Measurements from ENCODE around the gene HDGFL2.

HDGFL2 gene

DNA sequence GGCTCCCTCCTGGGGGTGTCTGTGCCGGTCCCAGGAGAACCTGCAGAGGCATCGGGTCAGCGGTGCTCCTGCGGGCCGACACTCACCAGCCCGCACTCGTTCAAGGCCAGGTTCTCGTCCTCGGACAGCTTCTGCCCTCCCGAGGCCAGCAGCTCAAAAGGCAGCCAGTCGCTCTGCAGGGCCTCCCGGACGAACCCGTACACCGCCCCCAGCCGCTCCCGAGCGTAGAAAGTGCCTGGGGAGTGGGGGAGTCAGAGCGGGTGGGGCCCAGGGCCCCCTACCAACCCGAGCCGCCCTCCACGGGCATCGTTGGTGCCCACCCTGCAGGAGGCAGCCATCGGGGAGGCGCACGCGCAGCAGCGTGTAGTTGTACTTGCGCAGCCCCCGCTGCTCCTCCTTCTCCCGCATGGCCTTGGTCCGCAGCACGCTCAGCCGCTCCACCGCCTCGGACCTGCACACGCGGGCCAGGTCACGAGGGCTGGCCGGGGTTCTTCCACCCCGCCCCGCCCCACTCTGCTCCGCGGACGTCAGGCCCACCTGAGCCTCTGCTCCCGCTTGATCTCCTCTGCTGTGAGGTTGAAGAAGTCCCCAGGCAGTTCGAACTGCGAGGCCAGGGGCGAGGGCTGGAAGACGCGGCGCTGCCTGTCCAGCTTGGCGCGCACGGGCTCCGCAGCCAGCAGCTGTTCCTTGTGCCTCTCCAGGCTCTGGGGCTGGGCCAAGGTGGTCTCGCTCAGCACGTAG lies 26.0 kb upstream of the HDGFL2 start:
- no peak for DNase-seq

DNA sequence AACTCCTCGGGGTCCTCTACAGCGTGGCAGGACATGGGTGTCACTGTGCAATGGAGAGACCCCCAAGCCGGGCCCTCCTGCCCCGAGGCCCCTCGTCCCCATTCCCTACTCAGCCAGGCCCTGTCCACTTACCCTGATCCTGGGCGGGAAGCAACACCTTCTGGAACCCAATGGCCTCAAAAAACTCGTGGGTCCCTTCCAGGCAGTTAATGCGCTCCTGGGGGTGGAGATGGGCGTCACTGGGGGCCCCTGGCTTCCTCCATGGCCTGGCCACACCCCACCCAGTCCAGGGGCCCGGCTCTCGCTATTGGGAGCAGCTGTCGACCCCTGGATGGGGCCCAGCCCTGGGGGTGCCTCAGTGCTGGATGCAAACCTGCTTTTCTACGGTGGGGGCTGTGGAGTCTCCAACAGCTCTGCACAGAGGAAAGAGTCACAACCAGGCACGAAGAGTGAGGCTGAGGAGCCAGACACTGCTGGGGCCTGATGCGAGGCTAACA lies 25.3 kb upstream of the HDGFL2 start:
- no peak for DNase-seq

DNA sequence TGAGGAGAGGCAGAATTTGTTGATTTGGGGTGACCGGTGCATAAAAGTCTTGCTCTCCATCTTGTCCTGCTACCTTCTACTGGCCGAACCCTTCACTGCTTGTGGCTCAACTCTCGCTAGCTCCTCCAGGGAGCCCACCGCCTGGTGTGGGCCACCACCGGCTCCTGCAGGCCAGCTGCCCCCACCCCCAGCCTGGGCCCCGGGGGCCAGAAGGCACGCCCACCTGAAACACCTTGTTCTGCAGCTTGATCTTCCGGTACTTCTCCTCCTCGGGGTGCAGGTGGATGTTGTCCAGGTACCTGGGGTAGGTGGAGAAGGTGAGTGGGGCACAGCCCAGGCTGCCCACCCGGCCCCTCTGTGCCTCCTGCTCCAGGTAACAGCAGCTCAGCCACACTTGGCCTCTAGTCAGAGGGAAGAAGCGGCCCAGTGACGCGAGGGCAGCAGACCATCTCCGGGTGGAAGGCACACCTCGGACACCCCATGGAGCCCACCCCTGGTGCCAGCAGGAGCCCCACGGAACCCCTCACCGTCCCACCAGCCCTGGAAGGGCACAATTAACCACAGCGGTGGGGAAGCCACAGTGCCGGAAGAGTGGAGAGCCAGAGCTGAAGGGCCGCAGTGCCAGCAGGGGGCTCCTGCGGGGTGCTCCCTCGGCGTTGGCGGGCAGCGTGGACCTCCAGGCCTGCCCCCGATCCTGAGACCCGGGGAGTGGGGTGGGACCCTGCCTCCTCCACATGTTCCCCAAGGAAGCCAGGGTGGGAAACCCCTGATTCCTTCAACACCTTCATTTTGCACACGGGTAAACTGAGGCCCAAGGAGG lies 24.6 kb upstream of the HDGFL2 start:
- DNase-seq, result no peak

DNA sequence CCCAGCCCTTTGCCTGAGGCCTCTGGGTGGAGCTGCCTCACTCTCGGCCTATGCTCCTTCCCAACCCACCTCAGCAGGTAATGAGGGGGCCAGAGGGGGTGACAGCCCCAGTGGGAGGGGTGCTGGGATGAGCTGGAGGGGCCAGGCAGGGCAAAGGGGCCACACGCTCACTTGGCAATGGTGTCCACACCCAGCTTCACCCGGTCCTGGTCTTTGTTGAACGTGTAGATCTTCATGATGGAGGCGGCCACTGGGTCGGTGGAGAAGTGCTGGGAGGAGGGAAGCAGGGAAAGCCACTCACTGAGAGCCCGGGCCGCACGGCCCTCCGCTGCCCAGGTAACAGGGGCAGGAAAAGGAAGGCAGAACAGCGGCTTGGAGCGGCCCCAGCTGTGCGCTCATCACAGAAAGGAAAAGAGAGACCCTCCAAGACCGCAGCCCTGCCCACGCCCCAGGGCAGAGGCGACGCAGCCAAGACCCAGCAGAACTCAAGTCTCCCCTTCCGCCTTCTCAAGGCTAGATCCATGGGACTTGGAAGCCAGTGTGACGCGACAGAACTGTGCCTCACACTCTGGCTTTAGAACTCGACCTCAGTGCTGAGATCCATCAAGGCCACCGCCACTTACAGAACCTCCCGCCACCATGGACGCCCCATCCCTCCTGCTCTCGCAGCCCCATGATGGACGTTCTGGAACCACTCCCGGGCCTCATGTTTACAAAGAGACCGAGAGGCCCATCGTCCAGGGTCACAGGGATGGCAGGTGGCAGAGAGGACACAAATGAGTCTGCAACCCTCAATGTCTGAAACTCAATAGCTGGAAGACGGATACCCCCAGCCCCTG lies 23.7 kb upstream of the HDGFL2 start:
- DNase-seq, result no peak

DNA sequence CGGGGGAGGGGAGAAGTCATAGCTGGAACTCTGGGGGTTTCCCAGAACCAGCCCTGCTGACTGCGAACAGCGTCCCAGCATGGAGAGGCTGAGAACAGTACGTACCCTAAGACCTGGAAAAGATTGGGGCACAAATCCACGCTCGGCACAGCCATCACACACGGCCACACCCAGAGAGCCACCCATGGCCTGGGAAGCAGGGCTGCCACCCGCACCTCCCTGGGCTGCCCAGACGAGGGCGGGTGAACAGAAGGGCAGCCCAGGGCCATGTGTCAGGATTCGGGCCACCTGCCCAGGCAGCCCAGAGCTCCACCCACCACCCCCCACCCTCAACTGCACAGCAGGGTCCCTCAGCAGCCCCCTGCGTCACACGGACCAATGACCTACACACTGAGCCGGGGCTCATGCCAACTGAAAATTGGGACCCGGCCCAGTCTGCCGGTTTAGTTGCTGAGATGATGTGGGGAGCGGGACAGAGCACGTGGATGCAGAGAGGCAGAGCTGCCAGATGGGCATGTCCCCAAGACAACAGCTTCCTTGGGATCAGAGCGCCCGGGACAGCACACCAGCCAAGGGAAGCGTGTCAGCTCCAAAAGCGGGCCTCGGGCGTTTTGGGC lies 23.0 kb upstream of the HDGFL2 start:
- no peak for DNase-seq

DNA sequence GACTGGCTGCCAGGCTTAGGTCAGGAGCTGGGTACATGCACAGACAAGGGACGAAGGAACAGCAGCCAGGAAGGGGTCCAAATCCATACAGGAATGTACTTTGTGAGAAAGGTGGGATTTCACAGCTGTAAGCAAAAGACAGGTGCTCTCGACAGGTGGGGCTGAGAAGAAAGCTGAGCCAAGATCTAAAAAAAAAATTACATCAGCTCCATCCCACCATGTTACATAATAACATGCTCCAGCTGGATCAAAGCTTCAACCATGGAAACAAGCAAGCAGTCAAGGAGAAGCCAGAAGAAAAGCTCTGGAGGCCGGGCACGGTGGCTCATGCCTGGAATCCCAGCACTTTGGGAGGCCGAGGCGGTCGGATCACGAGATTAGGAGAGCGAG lies 22.5 kb upstream of the HDGFL2 start:
- no peak for DNase-seq

DNA sequence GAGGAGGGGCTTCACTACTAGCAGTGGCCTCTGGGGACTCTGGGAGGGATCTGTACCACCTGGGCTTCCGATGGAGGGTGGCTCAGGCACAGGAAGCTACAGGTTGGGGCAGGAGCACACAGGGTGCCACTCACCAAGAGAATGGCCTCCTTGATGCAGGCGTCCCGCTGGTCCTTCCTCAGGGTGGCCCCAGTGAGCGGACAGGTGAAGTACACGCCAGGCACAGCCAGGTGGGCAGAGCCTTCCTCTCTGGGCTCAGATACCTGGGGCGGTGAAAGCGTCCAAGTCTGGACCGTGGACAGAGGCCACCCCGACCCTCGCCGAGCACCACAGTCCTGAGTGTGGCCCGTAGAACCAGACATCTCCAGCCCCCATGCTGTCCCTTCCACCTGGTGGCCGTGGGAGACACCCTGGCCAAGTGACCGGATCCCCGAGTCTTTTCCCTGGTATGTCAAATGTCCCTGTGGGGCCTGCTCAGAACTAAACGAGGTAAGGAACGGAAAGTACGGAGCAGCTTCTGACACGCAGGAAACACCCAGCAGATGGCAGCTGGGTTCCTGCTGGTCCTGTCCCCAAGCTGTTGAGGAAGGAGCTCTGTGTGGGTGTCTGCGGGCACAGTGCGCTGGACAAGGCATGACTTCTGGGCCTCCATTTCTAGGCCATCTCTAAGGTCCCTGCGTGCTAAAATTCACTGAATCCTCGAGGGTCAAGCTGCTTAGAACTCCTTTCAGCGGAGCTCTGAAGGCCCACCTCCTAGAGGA lies 19.7 kb upstream of the HDGFL2 start:
- no peak for DNase-seq

DNA sequence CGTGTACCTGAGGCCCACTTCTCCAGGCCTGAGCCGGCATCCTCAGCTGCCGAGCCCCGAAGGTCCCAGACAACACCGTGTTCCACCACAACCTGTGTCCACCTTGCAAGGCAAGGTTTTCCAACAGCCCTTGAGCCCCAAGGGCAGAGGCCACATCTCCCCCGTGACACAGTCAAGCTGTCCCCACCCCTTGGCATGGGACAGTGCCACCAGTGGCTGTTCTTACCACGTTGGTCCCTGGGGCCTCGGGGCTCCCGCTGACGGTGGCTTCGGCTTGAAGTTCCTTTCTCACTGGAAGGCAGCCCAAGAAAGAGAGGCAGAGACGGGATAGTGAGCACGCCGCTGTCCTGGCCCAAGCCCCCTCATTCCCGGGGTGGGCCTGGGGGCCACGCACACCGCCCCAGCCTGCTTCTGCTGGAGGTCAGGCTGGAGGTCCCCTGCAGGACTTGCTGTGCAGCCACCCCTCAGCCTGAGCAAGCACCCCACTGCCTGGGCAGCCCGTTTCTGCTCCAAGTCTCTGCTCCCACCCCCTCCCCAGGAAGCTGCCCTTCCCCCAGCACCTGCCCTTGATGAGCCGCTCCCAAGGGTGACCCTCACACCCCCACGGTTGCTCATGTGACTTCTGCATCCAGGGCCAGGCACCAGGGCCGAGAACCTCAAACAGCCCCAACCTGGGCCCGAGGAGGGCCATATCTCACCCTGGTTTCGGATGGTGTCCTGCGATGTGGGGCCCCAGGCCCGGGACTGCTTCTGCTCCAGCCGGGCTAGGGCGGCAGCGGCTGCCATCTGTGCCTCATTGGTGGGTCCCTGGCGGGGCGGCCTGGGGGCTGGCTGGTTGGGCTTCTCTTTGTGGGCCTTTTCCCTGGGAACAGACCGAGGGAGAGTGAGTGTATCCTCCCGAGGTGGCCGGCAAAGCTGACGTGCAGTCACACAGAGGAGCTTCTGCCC lies 18.6 kb upstream of the HDGFL2 start:
- DNase-seq, result no peak

DNA sequence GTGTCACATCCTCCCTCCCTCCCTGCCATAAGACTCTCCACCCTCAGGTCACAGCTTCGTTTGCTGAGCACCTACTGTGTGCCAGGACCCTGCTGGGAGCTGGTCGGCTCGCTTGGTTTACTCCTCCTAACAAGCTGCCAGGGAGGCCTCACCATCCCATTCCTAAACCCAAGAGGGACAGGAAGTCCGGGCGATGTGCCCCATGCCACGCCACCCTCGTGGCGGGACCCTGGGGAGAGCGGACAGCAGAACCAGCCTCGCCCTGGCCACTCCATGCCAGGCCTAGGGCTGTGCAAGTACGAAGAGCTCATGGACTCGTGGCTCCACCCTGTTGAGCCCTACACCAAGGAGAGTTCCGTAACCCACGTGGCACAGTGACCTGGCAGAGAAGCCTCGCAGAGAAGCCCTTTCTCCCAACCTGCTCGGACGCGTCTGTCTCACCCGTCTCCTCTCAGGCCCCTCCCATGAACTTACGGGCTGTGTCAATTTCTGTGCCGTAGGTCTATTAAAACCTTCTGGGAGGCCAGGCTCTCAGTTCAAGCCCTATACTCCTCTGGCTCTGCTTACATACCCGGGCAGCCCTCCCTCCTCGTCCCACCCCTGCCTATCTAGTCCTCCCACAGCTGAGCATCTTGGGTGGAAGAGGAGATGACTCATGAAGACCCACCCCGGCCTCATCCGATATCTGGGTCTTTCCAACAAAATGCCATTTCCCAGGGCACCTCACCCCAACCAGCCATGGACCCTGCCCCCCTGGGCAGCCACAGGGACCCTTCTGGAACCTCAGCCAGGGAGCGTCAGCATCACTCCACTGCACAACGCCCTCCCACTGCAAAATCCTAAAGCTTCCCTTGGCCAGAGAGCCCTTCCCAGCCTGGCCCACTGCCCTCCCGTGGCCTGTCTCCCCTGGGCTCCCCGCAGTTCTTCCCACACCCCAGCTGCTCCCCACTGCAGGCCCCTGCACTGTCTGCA lies 17.1 kb upstream of the HDGFL2 start:
- DNase-seq, result no peak

DNA sequence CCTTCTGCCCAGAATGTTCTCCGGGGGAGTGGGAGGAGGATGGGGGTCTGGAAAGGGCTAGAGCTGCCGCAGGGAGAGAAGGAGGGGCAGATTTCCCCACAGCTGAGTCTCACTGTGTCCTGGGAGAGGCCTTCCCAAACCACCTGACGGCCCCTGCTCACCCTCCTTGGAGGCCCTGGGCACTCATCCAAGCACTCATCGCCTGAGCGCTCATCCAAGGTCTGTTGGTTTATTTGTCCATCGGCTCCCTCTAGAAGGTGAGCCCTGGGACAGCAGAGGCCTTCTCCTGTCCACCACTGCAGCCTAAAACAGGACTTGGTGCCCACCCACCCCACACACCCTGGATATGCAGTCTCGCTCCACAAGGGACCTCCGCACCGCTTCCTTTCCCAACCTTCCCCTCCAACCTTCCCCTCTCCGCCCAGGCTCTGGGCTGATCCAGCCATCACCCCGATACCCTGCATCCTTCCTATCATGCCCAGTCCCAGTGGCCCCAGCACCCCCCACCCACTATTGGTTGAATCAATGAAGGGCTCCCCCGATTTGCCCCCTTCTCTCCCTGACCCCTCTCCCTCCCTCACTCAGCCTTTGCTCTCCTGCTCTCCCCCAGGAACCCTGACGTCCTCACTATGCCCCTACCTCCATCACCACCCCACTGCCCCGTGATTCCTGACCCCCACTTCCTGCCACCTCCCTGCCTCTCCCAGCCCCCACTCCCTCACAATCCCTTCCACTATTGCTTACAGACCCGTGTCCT lies 16.2 kb upstream of the HDGFL2 start:
- no peak for DNase-seq

DNA sequence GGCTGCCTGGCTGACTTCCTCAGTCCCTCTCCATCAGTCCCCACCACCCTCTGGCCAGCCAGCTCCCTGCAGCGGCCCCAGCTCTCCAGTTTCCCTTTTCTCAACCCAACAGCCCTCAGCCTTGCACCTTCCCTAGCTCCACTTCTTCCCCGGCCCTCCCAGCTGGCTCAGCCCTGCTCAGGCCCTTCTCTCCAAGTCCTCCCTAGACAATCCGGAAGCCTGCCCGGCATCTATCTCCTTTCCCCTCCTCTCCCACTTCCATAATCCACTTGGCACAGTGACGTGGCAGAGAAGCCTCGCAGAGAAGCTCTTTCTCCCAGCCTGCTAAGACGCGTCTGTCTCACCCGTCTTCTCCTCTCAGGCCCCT lies 15.6 kb upstream of the HDGFL2 start:
- no peak for DNase-seq

DNA sequence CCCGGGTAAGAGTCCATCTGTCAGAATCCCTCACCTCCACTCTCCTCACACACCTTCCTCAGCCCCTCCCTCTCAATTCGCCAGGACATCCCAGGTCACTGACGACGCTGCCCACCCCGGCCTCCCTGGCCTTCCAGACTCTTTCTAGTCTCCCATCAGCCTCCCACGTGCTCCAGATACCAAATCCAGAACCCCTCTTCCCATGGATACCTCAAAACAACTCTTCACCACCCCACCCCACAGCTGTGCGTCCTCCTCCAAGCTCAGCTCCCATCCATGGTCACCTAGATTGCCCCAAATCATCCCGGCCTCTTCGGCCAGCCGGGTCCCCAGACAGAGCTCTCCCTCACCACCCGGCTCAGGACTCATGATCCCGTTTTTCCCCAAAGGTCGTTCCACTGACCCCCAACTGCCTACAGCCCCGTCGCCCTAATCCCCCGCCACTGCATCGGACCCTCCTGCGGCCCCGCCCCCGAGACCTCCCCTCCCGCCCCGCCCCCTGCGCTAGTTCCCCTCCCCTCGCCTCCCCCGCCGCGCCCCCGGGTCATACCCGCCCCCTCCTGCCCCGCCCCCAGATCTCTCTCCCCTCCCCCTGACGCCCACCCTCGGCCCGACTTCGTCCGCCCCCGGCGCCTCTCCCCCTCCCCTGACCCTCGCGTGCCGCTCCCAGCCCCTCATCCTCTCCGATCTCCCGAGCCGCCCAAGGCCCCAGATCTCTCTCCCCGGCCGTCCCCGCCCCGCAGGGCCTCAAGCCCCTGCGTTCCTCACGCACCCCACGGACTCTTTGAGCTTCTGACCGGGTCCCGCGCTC lies 15.0 kb upstream of the HDGFL2 start:
- DNase-seq, result peak in 1 of 2 experiments; percentile 45

DNA sequence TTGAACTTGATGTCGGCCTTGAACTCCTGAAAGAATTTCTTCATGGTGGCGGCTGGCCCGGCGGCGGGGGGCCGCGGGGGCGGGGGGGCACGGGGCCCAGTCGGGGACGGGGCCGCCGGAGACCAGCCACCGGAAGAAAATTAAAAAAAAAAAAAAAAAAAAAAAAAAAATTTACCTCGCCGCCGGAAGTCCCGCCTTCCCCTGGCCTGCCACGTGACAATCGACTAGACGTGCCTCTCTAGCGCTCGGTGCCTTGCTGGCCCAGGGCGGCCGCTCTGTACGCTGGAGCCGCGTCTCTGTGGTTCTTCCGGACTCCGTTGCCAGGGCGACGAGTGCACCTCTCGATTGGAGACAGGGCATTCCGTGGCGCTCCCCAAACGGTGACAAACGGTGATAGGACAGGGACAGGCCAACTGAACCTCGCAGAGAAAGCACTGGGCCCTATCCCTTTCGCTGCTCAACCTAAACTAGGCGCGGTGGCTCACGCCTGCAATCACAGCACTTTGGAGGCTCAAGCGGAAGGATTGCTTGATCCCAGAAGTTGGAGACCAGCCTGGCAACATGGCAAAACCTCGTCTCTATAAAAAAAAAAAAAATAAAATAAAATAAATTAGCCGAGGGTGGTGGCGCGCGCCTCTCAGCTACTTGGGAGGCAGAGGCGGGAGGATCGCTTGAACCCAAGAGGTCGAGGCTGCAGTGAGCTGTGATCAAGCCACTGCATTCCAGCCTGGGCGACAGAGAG lies 14.3 kb upstream of the HDGFL2 start, which contains the start of gene UBXN6:
UBXN6 (minus strand) TSS at position 141 of the 742 bp plus-strand sequence; CDS start at position 44, 97 bp downstream.
- DNase-seq, result peak; percentile 83 to 94

DNA sequence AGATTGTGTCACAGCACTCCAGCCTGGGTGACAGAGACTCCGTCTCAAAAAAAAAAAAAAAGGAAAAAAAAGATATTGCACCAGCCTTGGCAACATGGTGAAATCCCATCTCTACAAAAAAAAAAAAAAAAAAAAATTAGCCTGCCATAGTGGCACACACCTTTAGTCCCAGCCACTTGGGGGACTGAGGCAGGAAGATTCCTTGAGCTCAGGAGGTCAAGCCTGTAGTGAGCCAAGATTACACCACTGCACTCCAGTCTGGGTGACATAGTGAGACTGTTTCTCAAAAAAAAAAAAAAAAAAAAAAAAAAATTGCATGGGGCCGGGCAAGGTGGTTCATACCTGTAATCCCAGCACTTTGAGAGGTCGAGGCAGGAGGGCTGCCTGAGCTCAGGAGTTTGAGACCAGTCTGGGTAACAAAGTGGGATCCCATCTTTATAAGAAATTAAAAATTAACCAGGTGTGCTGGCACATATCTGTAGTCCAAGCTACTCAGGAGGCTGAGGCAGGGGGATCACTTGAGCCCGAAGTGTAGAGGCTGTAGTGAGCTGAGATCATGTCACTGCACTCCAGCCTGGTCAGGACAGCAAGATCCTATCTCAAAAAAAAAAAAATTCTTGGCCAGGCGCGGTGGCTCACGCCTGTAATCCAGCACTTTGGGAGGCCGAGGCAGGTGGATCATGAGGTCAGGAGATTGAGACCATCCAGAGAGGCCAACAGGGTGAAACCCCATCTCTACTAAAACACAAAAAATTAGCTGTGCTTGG lies 7.1 kb upstream of the HDGFL2 start:
- DNase-seq, result no peak

DNA sequence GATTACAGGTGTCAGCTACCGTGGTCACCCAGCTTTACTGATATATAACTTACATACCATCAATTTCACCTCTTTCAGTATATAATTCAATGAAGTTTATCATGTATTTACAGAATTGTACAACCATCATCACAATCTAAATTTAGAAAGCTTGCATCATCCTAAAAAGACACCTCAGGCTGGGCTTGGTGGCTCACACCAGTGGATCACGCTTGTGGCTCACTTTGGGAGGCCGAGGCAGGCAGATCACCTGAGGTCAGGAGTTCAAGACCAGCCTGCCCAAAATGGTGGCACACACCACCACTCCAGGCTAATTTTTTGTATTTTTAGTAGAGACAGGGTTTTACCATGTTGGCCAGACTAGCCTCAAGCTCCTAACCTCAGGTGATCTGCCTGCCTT lies 4.3 kb upstream of the HDGFL2 start:
- DNase-seq, result no peak

Data from NCI-H526 (cell line).